AG04450 (cell line): Measurements from ENCODE around the gene NWD2. TPM values are rescaled to one million over a fixed set of nuclear protein-coding genes. Genes with fewer than 3 reads are reported as not detected.

ENCODE experiments used
- CTCF ChIA-PET: fragments of 300-600, 350-600 bp; formaldehyde crosslinking; extraction: SDS; loops from one replicate; lab custom pipeline; 2022; ENCODE audit warnings: antibody characterized with exemption, inconsistent platforms; lab: Charles Lee
- POLR2A ChIA-PET: fragments of 350-600 bp; formaldehyde crosslinking; extraction: SDS; loops from one replicate; lab custom pipeline; 2021; ENCODE audit warnings: antibody characterized with exemption, inconsistent platforms; lab: Yijun Ruan, JAX
- DNase-seq: peaks from one replicate; pipeline ENCODE4 v3.0.0-alpha.2; 2011; ENCODE audit warnings: low read depth, low spot score
- H3K27ac ChIP-seq: one replicate; pipeline ENCODE4 v1.5.1; 2012; ENCODE audit warnings: low read depth, low read length, control low read depth
- H3K27me3 ChIP-seq: one replicate; pipeline ENCODE4 v1.6.0; 2012; ENCODE audit warnings: low read length; ENCODE audit not compliant: control insufficient read depth, insufficient read depth
- H3K4me3 ChIP-seq: 2 replicates; pipeline ENCODE4 v1.5.1; 2011; ENCODE audit warnings: mild to moderate bottlenecking, low read depth, low read length, control low read depth
- H3K9me3 ChIP-seq: 2 replicates; pipeline ENCODE4 v1.5.1; 2012; ENCODE audit warnings: low read length; ENCODE audit not compliant: control insufficient read depth, insufficient read depth
- CTCF ChIP-seq: IDR thresholded peaks from 2 replicates; pipeline ENCODE4 v1.5.1; 2011; ENCODE audit warnings: low read depth, low read length, control low read depth, inconsistent platforms
- polyA plus RNA-seq: library from polyadenylated mRNA; depleted of rRNA; stranded (reverse); fragments of >200 nt; gene quantifications from 2 replicates; pipeline ENCODE4 v1.2.3, GENCODE V29; 2011

Gene NWD2
- polyA plus RNA-seq, 1 experiment, result not detected

GRCh38 chr4:37447886-37448285 is 203.3 kb downstream of the NWD2 start:
- POLR2A ChIA-PET, result no interaction called here
- peaks cover 6% of the 10 kb centered on the region for H3K27me3 ChIP-seq
- CTCF ChIA-PET, result no interaction called here
- DNase-seq, result no peak
- no peaks in the 10 kb centered on the region for H3K9me3 ChIP-seq
- no peak overlapping the region for H3K4me3 ChIP-seq
- no peak for TF ChIP-seq CTCF
- no peak overlapping the region for H3K27ac ChIP-seq

GRCh38 chr4:37450309-37450708 is 205.8 kb downstream of the NWD2 start:
- H3K27ac ChIP-seq, result no peak overlapping the region
- H3K9me3 ChIP-seq, result no peaks in the 10 kb centered on the region; the same call in 1 of the 2 replicates
- no peak overlapping the region for H3K4me3 ChIP-seq
- TF ChIP-seq CTCF, result no peak
- DNase-seq, result no peak
- CTCF ChIA-PET, result no interaction called here
- POLR2A ChIA-PET, result no interaction called here
- peaks cover 26% of the 10 kb centered on the region for H3K27me3 ChIP-seq

GRCh38 chr4:37450911-37451310 is 206.4 kb downstream of the NWD2 start:
- H3K27me3 ChIP-seq, result peaks cover 32% of the 10 kb centered on the region
- no peak for DNase-seq
- no peak overlapping the region for H3K27ac ChIP-seq
- POLR2A ChIA-PET, result no interaction called here
- H3K9me3 ChIP-seq, result no peaks in the 10 kb centered on the region; the same call in 1 of the 2 replicates
- H3K4me3 ChIP-seq, result no peak overlapping the region
- no peak for TF ChIP-seq CTCF
- CTCF ChIA-PET, result no interaction called here

- no peak for DNase-seq
- POLR2A ChIA-PET, result no interaction called here
- CTCF ChIA-PET, result interaction anchor here (2.2 kb wide), 1 partner anchor 115 kb away, joined by 11 read pairs; no protein-coding TSS in a partner anchor
- H3K4me3 ChIP-seq, result no peak overlapping the region
- H3K9me3 ChIP-seq, result no peaks in the 10 kb centered on the region; the same call in 1 of the 2 replicates
- TF ChIP-seq CTCF, result no peak
- peaks cover 33% of the 10 kb centered on the region for H3K27me3 ChIP-seq
- H3K27ac ChIP-seq, result no peak overlapping the region
These were observed 207.1 kb downstream of the NWD2 start for GRCh38 chr4:37451656-37452055.

- TF ChIP-seq CTCF, result peak; percentile 38
- POLR2A ChIA-PET, result interaction anchor here (0.6 kb wide), 1 partner anchor 80 kb away, joined by 6 read pairs; no protein-coding TSS in a partner anchor
- no peak for DNase-seq
These were observed 208.4 kb downstream of the NWD2 start for GRCh38 chr4:37452952-37453280.

More at GRCh38 chr4:37452952-37453280, 208.4 kb downstream of the NWD2 start:
- Histone ChIP-seq H3K27ac (no peak overlapping the region), H3K27me3 (peaks cover 27% of the 10 kb centered on the region), H3K9me3 (no peaks in the 10 kb centered on the region; the same call in 1 of the 2 replicates), H3K4me3 (no peak overlapping the region)
- CTCF ChIA-PET, result interaction anchor here (0.5 to 2.2 kb wide), 4 partner anchors 20 to 418 kb away, joined by 3 to 11 read pairs (median 3); no protein-coding TSS in a partner anchor
